GM11168 (cell line): ENCODE results near the gene NDUFB8.

Source experiments
- in situ Hi-C: fragments of 300-500 bp; cut with MboI; formaldehyde crosslinking; loops from one replicate; pipeline ENCODE4 v1.12.0; 2022; ENCODE audit warnings: low sequenced_read_pairs; ENCODE audit not compliant: unreplicated experiment

Gene NDUFB8

DNA sequence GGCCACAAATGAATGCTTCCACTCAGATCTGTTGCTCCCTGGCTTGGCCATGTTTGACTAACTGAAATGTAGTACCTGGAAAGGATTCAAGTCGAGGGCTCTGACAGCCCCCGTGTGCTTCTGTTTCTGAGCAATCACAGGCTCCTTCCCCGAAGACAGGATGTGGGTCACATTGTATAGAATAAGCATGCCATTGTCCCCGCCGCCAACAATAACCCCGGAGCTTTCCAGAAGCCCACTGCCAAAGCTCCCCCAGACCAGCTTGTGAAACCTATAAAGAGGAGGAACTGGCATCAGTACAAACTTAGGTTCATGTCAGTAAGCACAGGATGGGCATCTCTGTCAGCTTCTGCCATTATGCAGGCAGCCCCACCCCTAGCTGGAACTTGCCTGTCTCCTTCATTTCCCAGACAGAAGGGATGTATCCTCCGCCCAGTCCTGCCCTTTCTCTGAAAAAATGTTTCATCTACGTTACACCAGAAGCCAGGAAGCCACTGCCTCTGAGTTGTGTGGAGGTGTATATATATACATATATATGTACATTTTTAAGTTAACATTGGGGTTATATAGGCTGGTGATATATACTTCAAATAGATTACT lies 20.3 kb downstream of the NDUFB8 start:
- in situ Hi-C loops, result loop anchor here (25.0 kb wide), 1 partner anchor 172 kb away; the partner anchor contains the start of genes PKD2L1 and SCD

GRCh38 chr10:100508691-100509150 lies 20.9 kb downstream of the NDUFB8 start:
- in situ Hi-C loops, result loop anchor here (25.0 kb wide), 1 partner anchor 171 kb away; the partner anchor contains the start of genes PKD2L1 and SCD

DNA sequence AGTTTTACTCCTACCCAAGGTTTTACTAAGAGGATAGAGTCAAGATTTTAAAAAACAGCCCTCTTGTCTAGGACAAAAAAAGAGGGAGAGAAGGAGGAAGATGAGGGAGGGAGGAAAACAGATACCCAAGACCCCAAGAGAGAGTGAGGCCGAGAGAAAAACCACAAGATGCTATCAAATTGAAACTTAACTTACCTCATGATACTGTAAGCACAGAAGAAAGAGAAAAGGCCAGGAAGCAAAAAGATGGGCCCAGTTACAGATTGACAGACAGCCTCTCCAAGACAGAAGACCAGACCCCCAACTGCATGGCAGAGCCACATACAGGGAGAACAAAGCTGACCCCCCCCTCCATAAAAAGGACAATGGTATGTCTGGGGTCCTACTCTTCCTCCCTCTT lies 21.4 kb downstream of the NDUFB8 start:
- in situ Hi-C loops, result loop anchor here (25.0 kb wide), 1 partner anchor 171 kb away; the partner anchor contains the start of genes PKD2L1 and SCD

- in situ Hi-C loops, result loop anchor here (25.0 kb wide), 1 partner anchor 170 kb away; the partner anchor contains the start of genes PKD2L1 and SCD
Measured at GRCh38 chr10:100507357-100507732, 22.3 kb downstream of the NDUFB8 start.

DNA sequence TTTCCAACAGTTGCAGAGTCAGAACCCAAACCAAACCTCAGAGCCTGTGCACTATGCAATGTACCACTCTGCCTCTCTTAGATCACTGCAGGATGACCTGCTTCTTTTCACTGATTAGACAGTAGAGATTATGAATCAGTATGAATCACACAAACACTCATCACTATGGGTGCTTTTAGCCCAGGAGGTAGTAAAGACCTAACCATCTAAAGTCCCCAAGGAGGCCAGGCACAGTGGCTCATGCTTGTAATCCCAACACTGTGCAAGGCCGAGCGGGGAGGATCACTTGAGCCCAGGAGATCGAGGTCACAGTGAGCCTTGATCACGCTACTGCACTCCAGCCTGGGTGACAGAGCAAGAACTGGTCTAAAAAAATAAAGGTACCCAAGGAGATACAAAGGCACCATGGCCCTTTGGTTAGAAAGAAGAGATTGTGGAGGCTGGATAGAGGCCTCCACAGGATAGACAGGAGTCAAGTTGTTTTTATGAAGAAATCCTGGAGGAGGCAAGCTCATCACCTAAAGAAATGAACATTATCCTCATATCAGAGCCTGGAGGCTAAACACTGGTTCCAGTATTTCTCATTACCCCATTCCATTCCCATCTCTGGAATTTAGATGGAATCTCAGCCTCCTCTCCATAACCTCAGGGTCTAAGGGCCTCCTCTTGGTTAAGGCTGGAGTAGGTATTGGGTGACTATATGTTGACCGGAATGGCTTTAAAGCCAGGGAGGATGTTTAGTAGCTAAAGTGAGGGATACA lies 22.9 kb downstream of the NDUFB8 start:
- in situ Hi-C loops, result loop anchor here (25.0 kb wide), 1 partner anchor 169 kb away; the partner anchor contains the start of genes PKD2L1 and SCD

DNA sequence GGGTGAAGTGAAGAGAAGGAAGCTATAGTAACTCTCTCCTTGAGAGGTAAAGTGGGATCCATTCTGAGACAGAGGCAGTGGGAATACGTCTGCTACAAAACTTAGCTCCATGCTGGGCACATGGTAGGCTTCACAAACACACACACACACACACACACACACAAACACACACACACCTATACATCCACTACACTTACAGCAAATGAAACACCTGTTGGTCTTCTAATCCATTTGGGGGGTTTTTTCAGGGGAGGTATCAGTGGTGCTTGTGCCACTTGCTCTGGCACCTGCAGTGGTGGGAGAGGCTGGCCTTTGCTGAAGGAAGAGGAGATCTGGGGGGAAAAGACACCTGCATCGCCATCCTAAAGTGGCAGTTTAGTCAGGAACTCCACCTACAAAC lies 24.5 kb downstream of the NDUFB8 start:
- in situ Hi-C loops, result loop anchor here (25.0 kb wide), 1 partner anchor 168 kb away; the partner anchor contains the start of genes PKD2L1 and SCD

DNA sequence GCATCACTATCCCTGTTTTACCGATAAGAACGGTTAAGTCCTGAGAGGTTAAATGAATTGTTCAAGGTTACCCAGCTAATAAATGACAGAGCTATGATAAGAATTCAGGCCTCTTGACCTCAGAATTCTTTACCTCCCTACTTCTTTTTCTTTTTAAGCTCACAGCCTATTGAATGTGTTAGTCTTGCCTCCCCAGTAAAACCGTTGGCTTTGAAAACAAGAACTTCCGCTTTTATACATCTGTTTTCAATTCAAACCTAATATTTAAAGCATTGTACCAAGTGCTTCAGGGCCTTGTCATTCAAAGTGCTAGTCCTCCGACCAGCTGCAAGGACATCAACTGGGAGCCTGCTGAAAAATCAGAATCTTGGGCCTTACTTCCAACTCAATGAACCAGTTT lies 25.6 kb downstream of the NDUFB8 start:
- in situ Hi-C loops, result loop anchor here (25.0 kb wide), 1 partner anchor 167 kb away; the partner anchor contains the start of genes PKD2L1 and SCD

DNA sequence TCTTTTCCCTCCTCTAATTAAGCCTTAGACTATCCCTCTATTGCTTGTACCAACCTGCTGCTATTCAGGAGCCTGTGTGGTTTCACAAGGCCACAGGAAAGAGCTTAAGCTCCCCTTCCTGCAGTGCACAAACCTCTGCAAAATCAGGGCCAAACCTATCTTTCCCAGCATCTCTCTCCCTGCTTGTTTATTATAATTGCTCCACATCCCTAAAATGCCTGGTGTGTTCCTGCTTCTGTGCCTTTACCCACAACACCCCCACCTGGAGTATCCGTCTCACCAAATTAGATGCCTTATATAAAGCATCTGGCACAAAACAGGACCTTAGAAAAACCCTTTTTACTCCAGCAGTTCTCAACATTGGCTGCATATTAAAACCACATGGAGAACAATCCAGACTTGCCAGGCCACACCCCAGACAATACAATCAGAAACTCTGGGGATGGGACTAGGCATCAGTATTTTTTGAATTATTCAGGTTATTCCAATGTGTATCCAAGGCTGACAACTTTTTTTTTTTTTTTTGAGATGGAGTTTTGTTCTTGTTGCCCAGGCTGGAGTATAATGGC lies 26.7 kb downstream of the NDUFB8 start:
- in situ Hi-C loops, result loop anchor here (25.0 kb wide), 1 partner anchor 166 kb away; the partner anchor contains the start of genes PKD2L1 and SCD

GRCh38 chr10:100501423-100501822 lies 28.2 kb downstream of the NDUFB8 start:
- in situ Hi-C loops, result loop anchor here (25.0 kb wide), 1 partner anchor 164 kb away; the partner anchor contains the start of genes PKD2L1 and SCD

DNA sequence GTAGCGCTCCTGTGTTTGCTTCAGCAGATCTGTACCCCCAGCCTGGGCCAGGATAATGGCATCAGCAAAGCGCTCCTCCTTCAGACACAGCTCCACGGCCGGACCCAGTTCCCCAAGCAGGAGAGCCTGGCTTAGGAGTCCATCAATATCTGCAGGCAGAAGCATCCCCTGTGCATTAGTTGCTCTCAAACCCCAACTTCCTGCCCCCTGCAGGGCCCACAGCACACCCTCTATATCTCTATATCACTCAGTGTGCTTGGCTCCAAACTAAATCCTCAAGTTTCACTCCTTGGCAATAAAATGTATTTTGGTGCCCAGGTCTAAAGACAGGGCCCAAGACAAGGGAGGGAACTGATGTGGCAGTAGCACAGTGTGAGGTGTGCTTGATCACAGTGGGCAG lies 31.6 kb downstream of the NDUFB8 start:
- in situ Hi-C loops, result no loop called here

DNA sequence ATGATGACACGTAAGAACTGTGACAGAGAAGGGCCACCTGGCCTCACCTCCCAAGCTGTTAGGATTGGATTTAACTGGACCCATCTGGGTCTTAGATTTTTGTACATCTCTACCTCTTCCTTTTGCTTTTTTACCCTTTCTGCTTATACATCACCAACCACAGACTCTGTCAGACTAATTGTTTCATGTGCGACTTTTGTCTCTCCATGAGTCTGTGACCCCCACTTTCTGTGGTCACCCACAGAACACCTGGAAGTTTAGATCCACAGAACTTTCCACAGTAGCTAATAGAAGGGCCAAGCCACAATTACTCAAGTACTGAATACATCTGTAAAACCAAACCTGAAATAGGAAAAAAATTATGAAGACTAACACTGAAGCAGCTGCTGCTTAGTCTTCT lies 33.1 kb downstream of the NDUFB8 start:
- in situ Hi-C loops, result no loop called here

GRCh38 chr10:100490531-100490930 lies 39.1 kb downstream of the NDUFB8 start:
- in situ Hi-C loops, result no loop called here

DNA sequence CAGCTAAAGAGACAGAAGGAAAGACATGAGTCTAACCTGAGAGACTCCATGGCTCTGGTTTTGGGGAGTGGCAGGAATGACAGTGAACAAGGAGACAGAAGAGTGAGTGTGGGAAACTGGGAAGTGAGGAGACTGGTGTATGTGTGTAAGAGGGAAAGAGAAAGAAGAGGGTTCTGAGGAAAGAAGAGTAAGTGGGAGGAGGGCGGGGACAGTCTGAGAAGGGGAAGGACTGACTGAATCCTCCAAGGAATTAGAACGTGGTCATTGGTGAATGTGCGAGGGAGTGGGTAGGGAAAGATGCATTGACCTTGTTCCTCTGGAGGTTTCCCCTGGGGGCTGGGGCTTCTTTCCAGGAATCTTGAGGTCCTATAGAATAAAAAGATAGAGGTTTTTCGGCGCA lies 40.3 kb downstream of the NDUFB8 start:
- in situ Hi-C loops, result no loop called here

DNA sequence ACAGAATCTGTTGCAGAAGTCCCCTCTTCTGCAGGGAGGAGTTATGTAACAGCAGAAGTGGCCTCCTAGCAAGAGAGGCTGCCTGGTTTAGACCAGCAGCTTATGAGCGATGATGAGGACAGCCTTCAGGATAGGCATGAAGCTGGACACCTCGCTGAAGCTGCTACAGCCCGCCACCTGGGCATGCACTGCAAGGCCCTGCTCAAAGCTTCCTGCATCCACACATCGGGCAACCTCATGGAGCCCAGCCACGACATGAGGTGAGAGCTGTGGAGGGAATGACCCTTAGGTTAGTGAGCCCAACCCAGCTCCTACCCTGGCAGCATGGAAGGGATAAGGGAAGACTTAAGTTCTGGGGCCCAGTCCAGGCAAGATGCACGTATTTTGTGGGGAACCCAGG lies 42.1 kb downstream of the NDUFB8 start:
- in situ Hi-C loops, result no loop called here

- in situ Hi-C loops, result no loop called here
Measured at GRCh38 chr10:100485801-100486495, 43.7 kb downstream of the NDUFB8 start.

DNA sequence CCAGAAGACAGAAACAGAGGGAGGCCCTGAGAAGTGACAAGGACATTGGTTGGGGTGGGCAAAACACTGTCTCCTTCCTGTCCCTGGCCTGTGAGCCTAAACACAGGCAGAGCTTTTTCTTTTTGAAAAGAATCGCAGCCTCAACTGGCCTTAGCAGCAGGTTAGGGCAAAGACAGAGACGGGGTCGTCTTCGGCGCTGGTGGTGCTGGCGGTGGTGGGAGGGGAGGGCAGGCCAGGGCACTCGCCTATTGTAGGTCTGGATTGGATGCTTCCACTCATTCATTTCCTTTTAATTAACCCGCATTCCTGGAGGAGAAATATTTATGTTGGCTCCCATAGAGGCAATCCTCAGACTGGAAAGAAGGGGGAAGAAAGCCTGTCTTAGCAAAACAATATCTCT lies 44.3 kb downstream of the NDUFB8 start:
- in situ Hi-C loops, result no loop called here

GRCh38 chr10:100483876-100484666 lies 45.6 kb downstream of the NDUFB8 start:
- in situ Hi-C loops, result no loop called here

- in situ Hi-C loops, result no loop called here
Measured at GRCh38 chr10:100482834-100483185, 46.9 kb downstream of the NDUFB8 start.

GRCh38 chr10:100482181-100482833 lies 47.4 kb downstream of the NDUFB8 start:
- in situ Hi-C loops, result no loop called here
